HG03565 (cell line): Measurements from ENCODE around the gene PIGL.
A peak's percentile ranks its signal among the peaks of the same experiment; 100 is the strongest.
"Not testable (repeated sequence)": the region's sequence is repeated elsewhere in the genome, so short reads cannot be mapped to it uniquely, and the experiment has no call there.

ENCODE experiments used
- ATAC-seq: cut with Tn5 transposase; IDR thresholded peaks from one replicate; pipeline ENCODE4 v1.9.1; 2021; ENCODE audit warnings: mild to moderate bottlenecking, moderate library complexity; ENCODE audit not compliant: unreplicated experiment

PIGL gene

GRCh38 chr17:16273499-16273898, 56.5 kb downstream of the PIGL start:
- ATAC-seq = no peak

GRCh38 chr17:16273929-16274339, 56.9 kb downstream of the PIGL start:
- no peak for ATAC-seq

- ATAC-seq = no peak
These were observed 58.0 kb downstream of the PIGL start for GRCh38 chr17:16275024-16275423.

- ATAC-seq = no peak
These were observed 60.2 kb downstream of the PIGL start for GRCh38 chr17:16277163-16277562.

- no peak for ATAC-seq
These were observed 64.3 kb downstream of the PIGL start for GRCh38 chr17:16281351-16281750.

GRCh38 chr17:16282522-16282921, 65.5 kb downstream of the PIGL start:
- ATAC-seq = no peak

GRCh38 chr17:16283705-16284104, 66.7 kb downstream of the PIGL start:
- no peak for ATAC-seq

- ATAC-seq = no peak
These were observed 68.6 kb downstream of the PIGL start for GRCh38 chr17:16285646-16286008.

- ATAC-seq = peak; percentile 74
These were observed 69.3 kb downstream of the PIGL start for GRCh38 chr17:16286009-16286946.

- no peak for ATAC-seq
These were observed 70.0 kb downstream of the PIGL start for GRCh38 chr17:16286947-16287562.

- ATAC-seq = no peak
These were observed 70.6 kb downstream of the PIGL start for GRCh38 chr17:16287563-16288027.

GRCh38 chr17:16288860-16289571, 72.0 kb downstream of the PIGL start:
- ATAC-seq = no peak

GRCh38 chr17:16293931-16294330, 76.9 kb downstream of the PIGL start:
- ATAC-seq = no peak

GRCh38 chr17:16294560-16294959, 77.5 kb downstream of the PIGL start:
- ATAC-seq = no peak

GRCh38 chr17:16296072-16296471, 79.1 kb downstream of the PIGL start:
- ATAC-seq = not testable (repeated sequence)

GRCh38 chr17:16297367-16298139, 80.5 kb downstream of the PIGL start:
- ATAC-seq = no peak

- ATAC-seq = no peak
These were observed 81.2 kb downstream of the PIGL start for GRCh38 chr17:16298140-16298662.

- no peak for ATAC-seq
These were observed 83.5 kb downstream of the PIGL start for GRCh38 chr17:16300554-16300953.

- ATAC-seq = no peak
These were observed 85.2 kb downstream of the PIGL start for GRCh38 chr17:16301963-16302855.

GRCh38 chr17:16302856-16303255, 85.8 kb downstream of the PIGL start:
- no peak for ATAC-seq
